IMR-90 (cell line): ENCODE data around the gene EMX1. TPM values are rescaled to one million over a fixed set of nuclear protein-coding genes. Genes with fewer than 3 reads are reported as not detected.
A peak's percentile ranks its signal among the peaks of the same experiment; 100 is the strongest.

Source experiments
- ATAC-seq: fragments of 200-7000 bp; cut with Tn5 transposase; 2 replicates; pipeline ENCODE4 v1.9.1; 2020; ENCODE audit warnings: low read depth, mild to moderate bottlenecking, moderate library complexity
- BruUV-seq: library from RNA; stranded (reverse); fragments of 400-500 nt; replicated peaks from 2 replicates; lab custom pipeline; 2021; lab: Mats Ljungman, UMichigan
- CTCF ChIA-PET: fragments of 300-600 bp; formaldehyde crosslinking; extraction: SDS; loops from one replicate; lab custom pipeline; 2021; ENCODE audit warnings: antibody characterized with exemption; lab: Yijun Ruan, JAX
- POLR2A ChIA-PET: fragments of 300-600 bp; sonication (Branson Sonifier 250); formaldehyde crosslinking; loops from one replicate; lab custom pipeline; 2022; ENCODE audit warnings: antibody characterized with exemption; ENCODE audit not compliant: unreplicated experiment; lab: Charles Lee
- DNase-seq: peaks from one replicate; pipeline ENCODE4 v3.0.0; 2013
- H2AFZ ChIP-seq: replicated peaks from 2 replicates; pipeline ENCODE3; 2013; ENCODE audit warnings: low read length, mild to moderate bottlenecking; ENCODE audit not compliant: poor library complexity
- H2AK5ac ChIP-seq: 2 replicates; pipeline ENCODE4 v1.6.1; 2013; ENCODE audit warnings: low read depth, low read length, inconsistent platforms
- H2AK9ac ChIP-seq: replicated peaks from 2 replicates; pipeline ENCODE3; 2013; ENCODE audit warnings: mild to moderate bottlenecking, low read depth, low read length, moderate library complexity; ENCODE audit not compliant: poor library complexity
- H2BK120ac ChIP-seq: 2 replicates; pipeline ENCODE4 v1.6.1; 2013; ENCODE audit warnings: low read depth, low read length, inconsistent platforms
- H2BK15ac ChIP-seq: 3 replicates; pipeline ENCODE4 v1.6.1; 2013; ENCODE audit warnings: low read depth, low read length, inconsistent platforms
- H2BK20ac ChIP-seq: 2 replicates; pipeline ENCODE4 v1.6.1; 2013; ENCODE audit warnings: low read depth, mild to moderate bottlenecking, inconsistent platforms, low read length, moderate library complexity
- H2BK5ac ChIP-seq: 2 replicates; pipeline ENCODE4 v1.6.1; 2013; ENCODE audit warnings: mild to moderate bottlenecking, low read depth, low read length, inconsistent platforms; ENCODE audit not compliant: poor library complexity, severe bottlenecking
- H3K14ac ChIP-seq: replicated peaks from 2 replicates; pipeline ENCODE4 v1.6.1; 2013; ENCODE audit warnings: low read depth, low read length, inconsistent platforms
- H3K18ac ChIP-seq: 2 replicates; pipeline ENCODE4 v1.6.1; 2013; ENCODE audit warnings: low read depth, low read length, control low read depth
- H3K23ac ChIP-seq: 2 replicates; pipeline ENCODE4 v1.6.1; 2013; ENCODE audit warnings: low read depth, low read length, inconsistent platforms
- H3K27ac ChIP-seq: 2 replicates; pipeline ENCODE4 v1.5.1; 2013; ENCODE audit warnings: mild to moderate bottlenecking, control low read depth, low read length; ENCODE audit not compliant: insufficient read depth
- H3K27me3 ChIP-seq: 2 replicates; pipeline ENCODE4 v1.6.1; 2013; ENCODE audit warnings: low read length; ENCODE audit not compliant: control insufficient read depth, insufficient read depth
- H3K36me3 ChIP-seq: 2 replicates; pipeline ENCODE4 v1.6.1; 2013; ENCODE audit warnings: low read length, mixed read lengths; ENCODE audit not compliant: control insufficient read depth, insufficient read depth
- H3K4ac ChIP-seq: 2 replicates; pipeline ENCODE4 v1.6.1; 2013; ENCODE audit warnings: low read depth, low read length, inconsistent platforms
- H3K4me1 ChIP-seq: 2 replicates; pipeline ENCODE4 v1.6.1; 2013; ENCODE audit warnings: low read length, mixed read lengths; ENCODE audit not compliant: control insufficient read depth, insufficient read depth
- H3K4me2 ChIP-seq: 2 replicates; pipeline ENCODE4 v1.6.1; 2013; ENCODE audit warnings: low read depth, mild to moderate bottlenecking, control low read depth, low read length, moderate library complexity
- H3K4me3 ChIP-seq: 2 replicates; pipeline ENCODE4 v1.5.1; 2013; ENCODE audit warnings: low read depth, mild to moderate bottlenecking, control low read depth, low read length, moderate library complexity; ENCODE audit not compliant: insufficient read depth
- H3K56ac ChIP-seq: 2 replicates; pipeline ENCODE4 v1.6.1; 2013; ENCODE audit warnings: low read length, inconsistent platforms; ENCODE audit not compliant: insufficient read depth; ENCODE audit errors: extremely low read depth
- H3K79me1 ChIP-seq, 2 experiments: 2 replicates each; pipeline ENCODE4 v1.6.1; 2013; ENCODE audit warnings: low read length in 2 of 2, inconsistent platforms in 1 of 2, low read depth in 1 of 2
- H3K9ac ChIP-seq: 2 replicates; pipeline ENCODE4 v1.6.1; 2013; ENCODE audit warnings: low read depth, low read length, control low read depth
- H3K9me1 ChIP-seq: 2 replicates; pipeline ENCODE4 v1.6.1; 2013; ENCODE audit warnings: low read length, inconsistent platforms; ENCODE audit not compliant: insufficient read depth
- H3K9me3 ChIP-seq: 2 replicates; pipeline ENCODE4 v1.6.1; 2013; ENCODE audit warnings: low read length; ENCODE audit not compliant: control insufficient read depth, insufficient read depth
- H4K20me1 ChIP-seq: 2 replicates; pipeline ENCODE4 v1.6.1; 2013; ENCODE audit warnings: low read length, inconsistent platforms; ENCODE audit not compliant: insufficient read depth
- H4K5ac ChIP-seq: 2 replicates; pipeline ENCODE4 v1.6.1; 2013; ENCODE audit warnings: mild to moderate bottlenecking, low read depth, low read length, control low read depth
- H4K8ac ChIP-seq, 2 experiments: 2 replicates each; pipeline ENCODE4 v1.6.1; 2013; ENCODE audit warnings: low read depth in 2 of 2, low read length in 2 of 2, control low read depth in 1 of 2, inconsistent platforms in 1 of 2
- H4K91ac ChIP-seq: 2 replicates; pipeline ENCODE4 v1.6.1; 2013; ENCODE audit warnings: low read depth, low read length, inconsistent platforms; ENCODE audit not compliant: insufficient read depth
- POLR2A ChIP-seq: IDR thresholded peaks from 2 replicates; pipeline ENCODE4 v1.6.1; 2012; ENCODE audit warnings: mild to moderate bottlenecking, low read depth, low read length
- RAD21 ChIP-seq: IDR thresholded peaks from 2 replicates; pipeline ENCODE4 v1.6.1; 2012; ENCODE audit warnings: low read length, improper control_type of control experiment
- WGBS, 2 experiments: methylation state at CpG; one replicate each; pipeline versions ENCODE4 v1.1.5 to v1.1.7; 2013; ENCODE audit warnings: missing lambda C conversion rate in 2 of 2; ENCODE audit not compliant: insufficient read length in 1 of 2; ENCODE audit errors: extremely low coverage in 2 of 2; 5-methylcytosine and 5-hydroxymethylcytosine counted together
- dilution Hi-C: fragments of 300-500 bp; cut with HindIII; formaldehyde crosslinking; loops from one replicate; pipeline ENCODE4 v1.14.3; 2018; ENCODE audit warnings: low sequenced_read_pairs; ENCODE audit not compliant: unreplicated experiment
- in situ Hi-C: fragments of 300-500 bp; cut with MboI; formaldehyde crosslinking; loops from 3 replicates; pipeline ENCODE4 v1.14.3; 2019; ENCODE audit warnings: low sequenced_read_pairs, inconsistent platforms, mixed read lengths
- intact Hi-C: fragments of 100-400 bp; cut with micrococcal nuclease; formaldehyde crosslinking; loops from 2 replicates; pipeline ENCODE4 v1.10.0; 2022
- polyA plus RNA-seq, 3 experiments: library from polyadenylated mRNA; depleted of rRNA; stranded (reverse); fragments of >200 nt; gene quantifications; 2 replicates each; pipeline ENCODE4 v1.2.3, GENCODE V29; 2012; ENCODE audit warnings: low replicate concordance in 1 of 3
- total RNA-seq: library from RNA; depleted of rRNA; stranded (reverse); fragments of >200 nt; gene quantifications from 2 replicates; pipeline ENCODE4 v1.2.3, GENCODE V29; 2012

EMX1 gene
- total and polyA plus RNA-seq, 2 of the 4 experiments (the other 2 are of a cell fraction) = not detected

- no peak for ATAC-seq
- H3K9me1 ChIP-seq = peaks cover 12% of the 10 kb centered on the region; the same call in 1 of the 2 replicates
- no peak overlapping the region for H3K4me2 ChIP-seq
- no peak overlapping the region for H2BK15ac ChIP-seq
- H2BK20ac ChIP-seq = no peak overlapping the region
- no peak overlapping the region for H3K56ac ChIP-seq
- H3K14ac ChIP-seq = no peak overlapping the region
- WGBS, 2 experiments = 70% methylated on average over 9 of the region's 14 CpGs; no CpG with 5 or more reads in 1 of the 2 experiments
- no peak overlapping the region for H2AFZ ChIP-seq
- H3K23ac ChIP-seq = no peak overlapping the region
- H2AK9ac ChIP-seq = no peak overlapping the region
- CTCF ChIA-PET = no interaction called here
- H4K20me1 ChIP-seq = 0 out of 2 replicates have a peak, but pooled peaks cover 5% of the 10 kb centered on the region
- H3K4me3 ChIP-seq = no peak overlapping the region
- peaks cover 38% of the 10 kb centered on the region for H3K27me3 ChIP-seq
- no peak overlapping the region for H3K18ac ChIP-seq
- no peak overlapping the region for H2BK5ac ChIP-seq
- no peaks in the 10 kb centered on the region for H3K79me1 ChIP-seq
- peaks cover 2% of the 10 kb centered on the region for H3K4me1 ChIP-seq
- H3K9me3 ChIP-seq = no peaks in the 10 kb centered on the region
- POLR2A ChIA-PET = no interaction called here
- H2AK5ac ChIP-seq = no peak overlapping the region
- no peak overlapping the region for H4K5ac ChIP-seq
- BruUV-seq = no TSS peak
- H4K91ac ChIP-seq = no peak overlapping the region
- no peak overlapping the region for H2BK120ac ChIP-seq
- no peak overlapping the region for H3K4ac ChIP-seq
- dilution Hi-C loops = no loop called here
- no peak overlapping the region for H3K9ac ChIP-seq
- intact Hi-C loops = no loop called here
- in situ Hi-C loops = no loop called here
- no peak overlapping the region for H4K8ac ChIP-seq
- DNase-seq = no peak
- no peak overlapping the region for H3K27ac ChIP-seq
- TF ChIP-seq POLR2A = no peak
- 0 out of 2 replicates have a peak, but pooled peaks have one; percentile 26 for TF ChIP-seq RAD21
- no peaks in the 10 kb centered on the region for H3K36me3 ChIP-seq
Measured at GRCh38 chr2:72934683-72935610, 17.6 kb downstream of the EMX1 start.
